ENCODE measurements around the gene TBC1D1.

The TBC1D1 gene

GRCh38 chr4:38049545-38050170 lies 158.8 kb downstream of the TBC1D1 start:
- Histone ChIP-seq H3K4me1 (ENCODE audit: insufficient read depth, low read length, severe bottlenecking) (no peaks in the 10 kb centered on the region), H3K27ac (ENCODE audit: low read depth, low read length, poor library complexity, severe bottlenecking) (no peak overlapping the region), H3K36me3 (ENCODE audit: insufficient read depth, low read length) (peaks cover 99% of the 10 kb centered on the region)

GRCh38 chr4:38050560-38051350 lies 159.9 kb downstream of the TBC1D1 start:
- Histone ChIP-seq H3K36me3 (ENCODE audit: insufficient read depth, low read length) (peaks cover 99% of the 10 kb centered on the region), H2AFZ (ENCODE audit: low read length) (no peak overlapping the region), H3K79me2 (ENCODE audit: insufficient read depth, low read length) (no peaks in the 10 kb centered on the region), H3K9ac (ENCODE audit: low read length) (no peak overlapping the region), H3F3A (ENCODE audit: insufficient read depth, low read length) (no peaks in the 10 kb centered on the region), H3K9me3 (ENCODE audit: low read length) (no peaks in the 10 kb centered on the region), H3K4me3 (ENCODE audit: low read depth, low read length, poor library complexity, severe bottlenecking) (no peak overlapping the region), H4K20me1 (ENCODE audit: insufficient read depth, low read length) (no peaks in the 10 kb centered on the region), H3K27me3 (ENCODE audit: insufficient read depth, low read length) (no peaks in the 10 kb centered on the region), H3K27ac (ENCODE audit: low read depth, low read length, poor library complexity, severe bottlenecking) (no peak overlapping the region), H3K9me2 (ENCODE audit: low read depth, low read length) (no peaks in the 10 kb centered on the region), H3K4me1 (ENCODE audit: insufficient read depth, low read length, severe bottlenecking) (no peaks in the 10 kb centered on the region), H3K4me2 (ENCODE audit: low read length) (no peak overlapping the region)
- TF ChIP-seq EZH2 (IDR thresholded peaks at IDR 0.05; ENCODE audit: borderline replicate concordance, low read length) (no peak), CTCF (IDR thresholded peaks at IDR 0.05; ENCODE audit: low read length) (no peak)

More at GRCh38 chr4:38049545-38050170, 158.8 kb downstream of the TBC1D1 start:
- Histone ChIP-seq H3K9me2 (ENCODE audit: low read depth, low read length) (no peaks in the 10 kb centered on the region), H3K4me2 (ENCODE audit: low read length) (no peak overlapping the region), H3F3A (ENCODE audit: insufficient read depth, low read length) (no peaks in the 10 kb centered on the region), H3K9ac (ENCODE audit: low read length) (no peak overlapping the region), H3K27me3 (ENCODE audit: insufficient read depth, low read length) (no peaks in the 10 kb centered on the region), H2AFZ (ENCODE audit: low read length) (no peak overlapping the region), H3K4me3 (ENCODE audit: low read depth, low read length, poor library complexity, severe bottlenecking) (no peak overlapping the region), H4K20me1 (ENCODE audit: insufficient read depth, low read length) (no peaks in the 10 kb centered on the region), H3K79me2 (ENCODE audit: insufficient read depth, low read length) (no peaks in the 10 kb centered on the region), H3K9me3 (ENCODE audit: low read length) (no peaks in the 10 kb centered on the region)
- TF ChIP-seq CTCF (IDR thresholded peaks at IDR 0.05; ENCODE audit: low read length) (no peak), EZH2 (IDR thresholded peaks at IDR 0.05; ENCODE audit: borderline replicate concordance, low read length) (no peak)

- no peaks in the 10 kb centered on the region for H4K20me1 ChIP-seq (ENCODE audit: insufficient read depth, low read length)
- H3K9me2 ChIP-seq (ENCODE audit: low read depth, low read length) = no peaks in the 10 kb centered on the region
- H2AFZ ChIP-seq (ENCODE audit: low read length) = no peak overlapping the region
- no peak overlapping the region for H3K4me2 ChIP-seq (ENCODE audit: low read length)
- H3K27me3 ChIP-seq (ENCODE audit: insufficient read depth, low read length) = no peaks in the 10 kb centered on the region
- no peak overlapping the region for H3K4me3 ChIP-seq (ENCODE audit: low read depth, low read length, poor library complexity, severe bottlenecking)
- H3K27ac ChIP-seq (ENCODE audit: low read depth, low read length, poor library complexity, severe bottlenecking) = no peak overlapping the region
- H3K36me3 ChIP-seq (ENCODE audit: insufficient read depth, low read length) = peaks cover 99% of the 10 kb centered on the region
- H3K9me3 ChIP-seq (ENCODE audit: low read length) = no peaks in the 10 kb centered on the region
- TF ChIP-seq CTCF (IDR thresholded peaks at IDR 0.05; ENCODE audit: low read length) (no peak), EZH2 (IDR thresholded peaks at IDR 0.05; ENCODE audit: borderline replicate concordance, low read length) (no peak)
- H3K9ac ChIP-seq (ENCODE audit: low read length) = no peak overlapping the region
- no peaks in the 10 kb centered on the region for H3K4me1 ChIP-seq (ENCODE audit: insufficient read depth, low read length, severe bottlenecking)
- no peaks in the 10 kb centered on the region for H3K79me2 ChIP-seq (ENCODE audit: insufficient read depth, low read length)
- no peaks in the 10 kb centered on the region; the same call in 1 of the 2 replicates for H3F3A ChIP-seq (ENCODE audit: insufficient read depth, low read length)
These were observed 164.7 kb downstream of the TBC1D1 start for GRCh38 chr4:38055566-38055965.
